GM21526 (cell line): ENCODE results near the gene LRP2BP.
"Not testable (repeated sequence)": the region's sequence is repeated elsewhere in the genome, so short reads cannot be mapped to it uniquely, and the experiment has no call there.

ENCODE experiments used
- ATAC-seq: cut with Tn5 transposase; IDR thresholded peaks from one replicate; pipeline ENCODE4 v1.9.1; 2021; ENCODE audit warnings: moderate library complexity; ENCODE audit not compliant: unreplicated experiment, low FRiP score

LRP2BP gene

GRCh38 chr4:185329879-185330510, 65.7 kb downstream of the LRP2BP start:
- not testable (repeated sequence) for ATAC-seq

- ATAC-seq: no peak
Measured at GRCh38 chr4:185328586-185328985, 67.1 kb downstream of the LRP2BP start.

- not testable (repeated sequence) for ATAC-seq
Measured at GRCh38 chr4:185325721-185326120, 70.0 kb downstream of the LRP2BP start.

- not testable (repeated sequence) for ATAC-seq
Measured at GRCh38 chr4:185324361-185324760, 71.4 kb downstream of the LRP2BP start.

GRCh38 chr4:185323606-185324005, 72.1 kb downstream of the LRP2BP start:
- ATAC-seq: no peak

GRCh38 chr4:185322803-185323202, 72.9 kb downstream of the LRP2BP start:
- no peak for ATAC-seq

- no peak for ATAC-seq
Measured at GRCh38 chr4:185318679-185319078, 77.0 kb downstream of the LRP2BP start.

GRCh38 chr4:185317880-185318279, 77.8 kb downstream of the LRP2BP start:
- ATAC-seq: no peak

- not testable (repeated sequence) for ATAC-seq
Measured at GRCh38 chr4:185317462-185317861, 78.3 kb downstream of the LRP2BP start.
